GM12891 (cell line): ENCODE results near the gene PIR.

Experiments
- DNase-seq: peaks from one replicate; pipeline ENCODE4 v3.0.0; 2011; ENCODE audit warnings: low spot score; ENCODE audit not compliant: insufficient read length
- FAIRE-seq: peaks from 2 replicates; lab custom pipeline; 2011; peaks lifted over from hg19 to GRCh38; lab: Jason Lieb, UNC
- PAX5 ChIP-seq: IDR thresholded peaks from 2 replicates; pipeline ENCODE4 v1.6.1; 2011; ENCODE audit warnings: low read length, moderate library complexity, mild to moderate bottlenecking; ENCODE audit not compliant: insufficient read depth, severe bottlenecking
- POLR2A ChIP-seq: IDR thresholded peaks from 2 replicates; pipeline ENCODE4 v1.6.1; 2011; ENCODE audit warnings: low read depth, low read length, control low read depth
- POLR2AphosphoS5 ChIP-seq: IDR thresholded peaks from 2 replicates; pipeline ENCODE4 v1.6.1; 2011; ENCODE audit warnings: low read depth, low read length, control low read depth
- POU2F2 ChIP-seq: IDR thresholded peaks from 2 replicates; pipeline ENCODE4 v1.6.1; 2011; ENCODE audit warnings: low read depth, mild to moderate bottlenecking, control low read depth, low read length, moderate library complexity
- SPI1 ChIP-seq: IDR thresholded peaks from 2 replicates; pipeline ENCODE4 v1.6.1; 2011; ENCODE audit warnings: low read depth, low read length, control low read depth
- TAF1 ChIP-seq: IDR thresholded peaks from 2 replicates; pipeline ENCODE4 v1.6.1; 2011; ENCODE audit warnings: low read depth, low read length, control low read depth

PIR gene

GRCh38 chrX:15359701-15360100, 133.4 kb downstream of the PIR start:
- DNase-seq, result no peak
- TF ChIP-seq POLR2A (no peak), POU2F2 (no peak), POLR2AphosphoS5 (no peak), PAX5 (no peak), SPI1 (no peak), TAF1 (no peak)
- FAIRE-seq, result no peak

DNA sequence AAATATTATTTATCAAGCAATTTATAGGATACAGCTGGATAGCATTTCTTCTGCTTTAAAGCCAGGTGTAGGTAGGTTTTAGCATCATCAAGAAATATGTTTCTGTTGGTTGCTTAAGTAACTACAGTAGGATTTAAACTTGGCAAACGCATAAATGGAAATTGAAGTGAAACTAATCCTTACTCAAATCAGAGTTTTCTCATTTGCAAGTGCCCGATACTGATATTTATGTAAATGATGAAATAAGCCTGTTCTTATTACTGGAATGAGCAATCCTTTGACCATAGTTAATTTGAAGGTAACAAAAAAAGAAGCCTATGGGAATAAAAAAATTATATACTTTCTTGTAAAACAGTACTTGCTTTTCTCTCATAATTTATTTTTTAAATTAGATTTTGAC, 134.6 kb downstream of the PIR start:
- DNase-seq (no peak), FAIRE-seq (no peak)
- TF ChIP-seq PAX5 (no peak), POLR2A (no peak), TAF1 (no peak), POLR2AphosphoS5 (no peak), POU2F2 (no peak), SPI1 (0 out of 2 replicates have a peak, but pooled peaks have one; percentile 13)

GRCh38 chrX:15356444-15356843, 136.7 kb downstream of the PIR start:
- TF ChIP-seq SPI1 (no peak), PAX5 (no peak), POU2F2 (no peak), TAF1 (no peak), POLR2A (no peak), POLR2AphosphoS5 (no peak)
- no peak for FAIRE-seq
- no peak for DNase-seq

GRCh38 chrX:15350329-15350996, 142.7 kb downstream of the PIR start:
- DNase-seq (no peak), FAIRE-seq (no peak)
- TF ChIP-seq TAF1, result no peak
- TF ChIP-seq SPI1, result no peak
- TF ChIP-seq POLR2A, result no peak
- TF ChIP-seq PAX5, result no peak
- TF ChIP-seq POU2F2, result no peak
- no peak for TF ChIP-seq POLR2AphosphoS5

GRCh38 chrX:15349046-15349445, 144.1 kb downstream of the PIR start:
- no peak for TF ChIP-seq SPI1
- TF ChIP-seq POU2F2, result no peak
- no peak for TF ChIP-seq TAF1
- no peak for TF ChIP-seq PAX5
- TF ChIP-seq POLR2AphosphoS5, result no peak
- TF ChIP-seq POLR2A, result no peak
- DNase-seq, result no peak
- FAIRE-seq, result peak; percentile 92

GRCh38 chrX:15345976-15346375, 147.2 kb downstream of the PIR start:
- DNase-seq (no peak), FAIRE-seq (no peak)
- no peak for TF ChIP-seq POLR2A
- no peak for TF ChIP-seq TAF1
- TF ChIP-seq PAX5, result no peak
- TF ChIP-seq POLR2AphosphoS5, result no peak
- no peak for TF ChIP-seq POU2F2
- no peak for TF ChIP-seq SPI1

DNA sequence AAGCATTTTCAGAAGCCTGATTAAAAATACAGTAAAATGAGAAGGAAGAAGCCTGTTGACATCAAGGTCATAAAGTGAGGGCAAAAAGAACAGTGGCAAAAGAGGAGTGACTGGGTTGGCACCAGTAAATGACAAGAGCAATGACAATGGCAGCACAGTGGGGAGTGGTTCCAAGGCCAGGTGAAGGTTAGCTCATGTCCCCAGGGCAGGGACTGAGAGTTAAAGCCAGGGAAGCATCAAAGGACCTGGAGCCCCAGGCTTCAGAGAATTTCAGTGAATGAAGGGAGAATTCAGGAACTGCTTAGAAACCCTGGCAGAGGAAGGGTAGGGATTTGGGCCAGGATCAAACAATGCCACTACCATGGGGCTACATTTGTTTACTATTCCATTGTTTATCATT, 149.0 kb downstream of the PIR start:
- TF ChIP-seq POU2F2 (no peak), POLR2AphosphoS5 (no peak), TAF1 (no peak), POLR2A (no peak), SPI1 (no peak), PAX5 (no peak)
- FAIRE-seq (no peak), DNase-seq (no peak)

- DNase-seq (no peak), FAIRE-seq (no peak)
These were observed 150.1 kb downstream of the PIR start for GRCh38 chrX:15343075-15343476.

GRCh38 chrX:15340867-15341266, 152.3 kb downstream of the PIR start:
- FAIRE-seq (no peak), DNase-seq (no peak)
- no peak for TF ChIP-seq POLR2AphosphoS5
- no peak for TF ChIP-seq POLR2A

More at GRCh38 chrX:15343075-15343476, 150.1 kb downstream of the PIR start:
- TF ChIP-seq POU2F2 (no peak), PAX5 (no peak), POLR2A (no peak), TAF1 (no peak), POLR2AphosphoS5 (no peak), SPI1 (no peak)

DNA sequence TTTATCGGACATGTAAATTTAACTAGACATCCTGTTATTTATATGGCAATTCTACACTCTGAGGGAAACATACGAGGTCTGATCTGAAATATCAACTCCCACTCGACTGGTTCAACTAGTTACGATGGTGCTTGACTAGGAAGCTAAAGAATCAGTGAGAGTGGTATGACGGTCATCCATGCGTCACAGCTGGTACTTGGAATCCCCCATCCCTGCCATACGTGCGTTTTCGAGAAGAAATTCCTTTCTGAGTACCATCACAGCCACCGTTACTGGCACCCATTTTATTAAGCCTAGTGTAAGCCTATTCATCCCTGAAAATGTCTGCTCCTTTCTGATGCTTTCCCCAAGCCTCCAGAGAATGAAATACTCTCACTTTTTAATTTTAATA, 157.1 kb downstream of the PIR start:
- TF ChIP-seq POLR2AphosphoS5 (no peak), PAX5 (no peak), POLR2A (no peak), POU2F2 (no peak), SPI1 (no peak), TAF1 (no peak)
- no peak for DNase-seq
- no peak for FAIRE-seq
